GM06990 (cell line): Measurements from ENCODE around the gene ANKS3.

ENCODE experiments used
- DNase-seq: peaks from one replicate; pipeline ENCODE4 v3.0.0-alpha.2; 2011; ENCODE audit not compliant: insufficient read length; ENCODE audit errors: extremely low read depth
- H3K27me3 ChIP-seq: replicated peaks from 2 replicates; pipeline ENCODE4 v1.6.0; 2011; ENCODE audit warnings: low read length; ENCODE audit not compliant: control insufficient read depth, insufficient read depth
- H3K36me3 ChIP-seq: 2 replicates; pipeline ENCODE4 v1.5.1; 2011; ENCODE audit warnings: low read length; ENCODE audit not compliant: control insufficient read depth, insufficient read depth
- H3K4me3 ChIP-seq: replicated peaks from 2 replicates; pipeline ENCODE4 v1.5.1; 2011; ENCODE audit warnings: low read depth, mild to moderate bottlenecking, control low read depth, low read length
- CTCF ChIP-seq: IDR thresholded peaks from 2 replicates; pipeline ENCODE4 v1.5.1; 2011; ENCODE audit warnings: low read length, control low read depth, mild to moderate bottlenecking, inconsistent platforms; ENCODE audit not compliant: insufficient read depth, poor library complexity, severe bottlenecking

Gene ANKS3

GRCh38 chr16:4737545-4737944, 3.5 kb upstream of the ANKS3 start:
- no peaks in the 10 kb centered on the region for H3K36me3 ChIP-seq
- no peak overlapping the region for H3K4me3 ChIP-seq
- no peak for DNase-seq
- no peaks in the 10 kb centered on the region for H3K27me3 ChIP-seq
- no peak for TF ChIP-seq CTCF

- TF ChIP-seq CTCF = no peak
- Histone ChIP-seq H3K4me3 (no peak overlapping the region), H3K36me3 (no peaks in the 10 kb centered on the region), H3K27me3 (no peaks in the 10 kb centered on the region)
- DNase-seq = no peak
These were observed 2.5 kb upstream of the ANKS3 start for GRCh38 chr16:4736546-4736945.

- Histone ChIP-seq H3K36me3 (peaks cover under 1% of the 10 kb centered on the region), H3K27me3 (no peaks in the 10 kb centered on the region), H3K4me3 (peak overlapping the region; percentile 95)
- no peak for TF ChIP-seq CTCF
- peak; percentile 86 for DNase-seq
These were observed 862 bp upstream of the ANKS3 start for GRCh38 chr16:4734730-4735535.

- DNase-seq = no peak
- H3K27me3 ChIP-seq = no peaks in the 10 kb centered on the region
- peak overlapping the region; percentile 95 for H3K4me3 ChIP-seq
- H3K36me3 ChIP-seq = peaks cover 3% of the 10 kb centered on the region
- TF ChIP-seq CTCF = no peak
These were observed 366 bp downstream of the ANKS3 start for GRCh38 chr16:4733747-4734062.

- Histone ChIP-seq H3K27me3 (no peaks in the 10 kb centered on the region), H3K36me3 (peaks cover 3% of the 10 kb centered on the region), H3K4me3 (peak overlapping the region; percentile 95)
- no peak for DNase-seq
- TF ChIP-seq CTCF = no peak
These were observed 794 bp downstream of the ANKS3 start for GRCh38 chr16:4733211-4733742.
